Ishikawa (cell line): ENCODE results near the gene NUCB1.

ENCODE experiments used
- CEBPB ChIP-seq: IDR thresholded peaks from 2 replicates; pipeline ENCODE4 v1.6.1; 2012
- CREB1 ChIP-seq: IDR thresholded peaks from 2 replicates; pipeline ENCODE4 v1.6.1; 2012; ENCODE audit warnings: low read depth
- EGR1 ChIP-seq: IDR thresholded peaks from 2 replicates; pipeline ENCODE4 v1.6.1; 2012
- EP300 ChIP-seq: IDR thresholded peaks from 2 replicates; pipeline ENCODE4 v1.6.1; 2012; ENCODE audit warnings: borderline replicate concordance
- FOXM1 ChIP-seq: IDR thresholded peaks from 2 replicates; pipeline ENCODE4 v1.6.1; 2012; ENCODE audit warnings: low read depth, borderline replicate concordance
- MAX ChIP-seq: IDR thresholded peaks from 2 replicates; pipeline ENCODE4 v1.6.1; 2012
- NFIC ChIP-seq: IDR thresholded peaks from 2 replicates; pipeline ENCODE4 v1.6.1; 2012
- RAD21 ChIP-seq: IDR thresholded peaks from 2 replicates; pipeline ENCODE4 v1.6.1; 2012; ENCODE audit warnings: low read depth
- REST ChIP-seq: IDR thresholded peaks from 2 replicates; pipeline ENCODE4 v1.6.1; 2012; ENCODE audit warnings: low read depth, mild to moderate bottlenecking
- TAF1 ChIP-seq: IDR thresholded peaks from 2 replicates; pipeline ENCODE4 v1.6.1; 2012; ENCODE audit warnings: low read depth, mild to moderate bottlenecking
- TCF12 ChIP-seq: IDR thresholded peaks from 2 replicates; pipeline ENCODE4 v1.6.1; 2012; ENCODE audit warnings: low read depth
- TEAD4 ChIP-seq: IDR thresholded peaks from 2 replicates; pipeline ENCODE4 v1.6.1; 2012
- USF1 ChIP-seq: IDR thresholded peaks from 2 replicates; pipeline ENCODE4 v1.6.1; 2012
- YY1 ChIP-seq: IDR thresholded peaks from 2 replicates; pipeline ENCODE4 v1.6.1; 2012; ENCODE audit warnings: low read depth
- ZBTB7A ChIP-seq: IDR thresholded peaks from 2 replicates; pipeline ENCODE4 v1.6.1; 2012; ENCODE audit warnings: low read depth

Gene NUCB1

GRCh38 chr19:48899781-48900476 is at the start of gene NUCB1:
Gene NUCB1, plus strand, starts transcription at chr19:48900312. Its CDS starts 485 bp downstream, at chr19:48900797.
- no peak; the same call in 1 of the 2 replicates for TF ChIP-seq NFIC
- TF ChIP-seq CREB1, result peak; percentile 44
- TF ChIP-seq TEAD4, result no peak
- no peak for TF ChIP-seq CEBPB
- no peak; the same call in 1 of the 2 replicates for TF ChIP-seq FOXM1
- TF ChIP-seq TAF1, result peak; percentile 54
- 0 out of 2 replicates have a peak, but pooled peaks have one; percentile 14 for TF ChIP-seq RAD21
- TF ChIP-seq EP300, result no peak
- TF ChIP-seq MAX, result peak; percentile 93
- no peak for TF ChIP-seq EGR1
- no peak for TF ChIP-seq REST
- no peak for TF ChIP-seq ZBTB7A
- TF ChIP-seq USF1, result 0 out of 2 replicates have a peak, but pooled peaks have one; percentile 30
- TF ChIP-seq TCF12, result peak; percentile 42; the same call in 1 of the 2 replicates
- TF ChIP-seq YY1, result peak; percentile 72

- TF ChIP-seq EGR1, result no peak
Measured at GRCh38 chr19:48852292-48852691, 47.8 kb upstream of the NUCB1 start.

- TF ChIP-seq YY1 (no peak), CEBPB (no peak), FOXM1 (no peak), REST (no peak), EP300 (no peak), USF1 (no peak), CREB1 (no peak), MAX (no peak), NFIC (no peak), TCF12 (no peak), TEAD4 (no peak), ZBTB7A (no peak), TAF1 (no peak), RAD21 (no peak), EGR1 (no peak)
Measured at GRCh38 chr19:48853483-48853882, 46.6 kb upstream of the NUCB1 start.

GRCh38 chr19:48854103-48854502 is 46.0 kb upstream of the NUCB1 start:
- TF ChIP-seq CREB1, result no peak
- TF ChIP-seq TCF12, result no peak
- no peak for TF ChIP-seq YY1
- no peak for TF ChIP-seq TEAD4
- TF ChIP-seq EP300, result no peak
- TF ChIP-seq TAF1, result no peak
- no peak for TF ChIP-seq CEBPB
- TF ChIP-seq ZBTB7A, result no peak
- no peak for TF ChIP-seq MAX
- no peak for TF ChIP-seq FOXM1
- TF ChIP-seq RAD21, result no peak

- TF ChIP-seq NFIC (no peak), USF1 (no peak), CEBPB (no peak), TCF12 (no peak), TEAD4 (no peak), RAD21 (no peak), MAX (no peak), REST (no peak), TAF1 (no peak), EP300 (no peak), ZBTB7A (no peak)
Measured at GRCh38 chr19:48856921-48857320, 43.2 kb upstream of the NUCB1 start.
